HepG2 (cell line): Measurements from ENCODE around the gene ITPRIP. TPM values are rescaled to one million over a fixed set of nuclear protein-coding genes. Genes with fewer than 3 reads are reported as not detected.

Experiments used
- CREB3 ChIP-seq: sonication (generic); formaldehyde crosslinking; IDR thresholded peaks from 2 replicates; pipeline ENCODE4 v1.5.0; 2020; ENCODE audit warnings: missing genetic modification reagents
- FOXP1 ChIP-seq, 2 experiments: fragments of 450-650 bp in 1 of 2; IDR thresholded peaks; 2 replicates each; pipeline ENCODE4 v1.6.1; 2017 to 2018; ENCODE audit warnings: antibody characterized with exemption in 1 of 2
- FUBP1 ChIP-seq: sonication (generic); formaldehyde crosslinking; IDR thresholded peaks from 2 replicates; pipeline ENCODE4 v1.5.1; 2020; ENCODE audit warnings: missing genetic modification reagents, mild to moderate bottlenecking, borderline replicate concordance
- HOMEZ ChIP-seq: IDR thresholded peaks from 2 replicates; pipeline ENCODE4 v1.6.1; 2016; ENCODE audit warnings: low read depth
- HOXA9 ChIP-seq: sonication (generic); formaldehyde crosslinking; IDR thresholded peaks from 2 replicates; pipeline ENCODE4 v1.8.1; 2022; ENCODE audit warnings: missing genetic modification reagents, mild to moderate bottlenecking, moderate library complexity, borderline replicate concordance
- KMT2B ChIP-seq: IDR thresholded peaks from 2 replicates; pipeline ENCODE4 v1.6.1; 2016; ENCODE audit warnings: missing genetic modification reagents, missing compliant biosample characterization
- MBD4 ChIP-seq: IDR thresholded peaks from 2 replicates; pipeline ENCODE4 v1.6.1; 2012; ENCODE audit warnings: low read length, inconsistent platforms, borderline replicate concordance
- MTF2 ChIP-seq: sonication (generic); formaldehyde crosslinking; IDR thresholded peaks from 2 replicates; pipeline ENCODE4 v1.5.0; 2020; ENCODE audit warnings: missing genetic modification reagents, borderline replicate concordance
- SMAD3 ChIP-seq: sonication (generic); formaldehyde crosslinking; IDR thresholded peaks from 2 replicates; pipeline ENCODE4 v1.4.0; 2020; ENCODE audit warnings: missing genetic modification reagents
- SYNCRIP ChIP-seq: fragments of 200-400 bp; formaldehyde crosslinking; IDR thresholded peaks from 2 replicates; pipeline ENCODE4 v1.6.1; 2018; ENCODE audit warnings: mild to moderate bottlenecking, low read depth, low read length; ENCODE audit not compliant: insufficient read depth
- TBX3 ChIP-seq: fragments of 450-650 bp; IDR thresholded peaks from 2 replicates; pipeline ENCODE4 v1.6.1; 2017; ENCODE audit warnings: antibody characterized with exemption, mild to moderate bottlenecking, inconsistent platforms, borderline replicate concordance
- U2AF1 ChIP-seq: fragments of 200-400 bp; formaldehyde crosslinking; optimal IDR thresholded peaks from 2 replicates; pipeline ENCODE3; 2017; ENCODE audit warnings: mild to moderate bottlenecking, low read depth, low read length
- ZBTB20 ChIP-seq: sonication (generic); formaldehyde crosslinking; IDR thresholded peaks from 2 replicates; pipeline ENCODE4 v1.8.1; 2023; ENCODE audit warnings: missing genetic modification reagents, low read depth, mild to moderate bottlenecking, borderline replicate concordance
- ZFP36 ChIP-seq: fragments of 150-350 bp; IDR thresholded peaks from 2 replicates; pipeline ENCODE4 v1.6.1; 2018; ENCODE audit warnings: borderline replicate concordance, low read length, low read depth; ENCODE audit not compliant: partially characterized antibody
- ZNF552 ChIP-seq: sonication (generic); formaldehyde crosslinking; IDR thresholded peaks from 2 replicates; pipeline ENCODE4 v1.9.0; 2022; ENCODE audit warnings: missing genetic modification reagents, mild to moderate bottlenecking, borderline replicate concordance
- ZNF607 ChIP-seq: sonication (generic); formaldehyde crosslinking; IDR thresholded peaks from 2 replicates; pipeline ENCODE4 v1.5.1; 2020; ENCODE audit warnings: missing genetic modification reagents, mild to moderate bottlenecking, borderline replicate concordance
- ZNF770 ChIP-seq: sonication (generic); formaldehyde crosslinking; IDR thresholded peaks from 2 replicates; pipeline ENCODE4 v1.5.0; 2020; ENCODE audit warnings: mild to moderate bottlenecking, missing genetic modification reagents
- ZNF781 ChIP-seq: sonication (generic); formaldehyde crosslinking; IDR thresholded peaks from 2 replicates; pipeline ENCODE4 v1.5.1; 2020; ENCODE audit warnings: borderline replicate concordance, mild to moderate bottlenecking, missing genetic modification reagents; ENCODE audit errors: not compliant biosample characterization
- ZNF792 ChIP-seq: IDR thresholded peaks from 2 replicates; pipeline ENCODE4 v1.6.1; 2016
- ZSCAN5A ChIP-seq: sonication (generic); formaldehyde crosslinking; IDR thresholded peaks from 2 replicates; pipeline ENCODE4 v1.8.0; 2022; ENCODE audit warnings: mild to moderate bottlenecking, missing genetic modification reagents, borderline replicate concordance
- polyA plus RNA-seq, 8 experiments: library from polyadenylated mRNA; depleted of rRNA in 3 of 8; stranded (reverse) in 7 of 8; unstranded in 1 of 8; fragments of >200 nt; fragmentation: Illumina TruSeq in 4 of 8; extraction: Trizol in 4 of 8; gene quantifications; 2 replicates each; pipeline versions ENCODE4 v1.2.1 to v1.2.3, GENCODE V29; 2011 to 2016; ENCODE audit warnings: low read depth in 4 of 8, missing spikeins in 1 of 8, mixed read lengths in 1 of 8; ENCODE audit not compliant: insufficient read depth in 1 of 8
- total RNA-seq, 5 experiments: library from RNA; depleted of rRNA; stranded (reverse); fragments of >200 nt; fragmentation: Illumina TruSeq; extraction: Trizol; gene quantifications; 2 replicates each; pipeline ENCODE4 v1.2.3, GENCODE V29; 2016; ENCODE audit warnings: low read depth in 1 of 5

The ITPRIP gene
- total and polyA plus RNA-seq, 2 of the 13 experiments (the other 11 are each of a cell fraction or from before 2014, with no cell fraction given), result 1.00 to 2.8 TPM

- TF ChIP-seq HOMEZ, result no peak
- no peak for TF ChIP-seq MTF2 (CRISPR knock-in tag)
- TF ChIP-seq ZNF552 (CRISPR knock-in tag), result no peak
- no peak for TF ChIP-seq TBX3
- no peak for TF ChIP-seq SYNCRIP
- no peak for TF ChIP-seq ZNF792
- TF ChIP-seq U2AF1, result no peak
- TF ChIP-seq FUBP1 (CRISPR knock-in tag), result no peak
- TF ChIP-seq ZNF607 (CRISPR knock-in tag), result no peak
- TF ChIP-seq SMAD3 (CRISPR knock-in tag), result no peak
- no peak for TF ChIP-seq KMT2B (CRISPR knock-in tag)
- TF ChIP-seq FOXP1 (IDR thresholded peaks at IDR 0.05), result no peak
- TF ChIP-seq FOXP1 (CRISPR knock-in tag; IDR thresholded peaks at IDR 0.05), result no peak
- TF ChIP-seq ZNF781 (CRISPR knock-in tag), result no peak
- TF ChIP-seq MBD4, result no peak
- TF ChIP-seq ZSCAN5A, result no peak
- TF ChIP-seq CREB3 (CRISPR knock-in tag), result no peak
- no peak for TF ChIP-seq ZBTB20 (CRISPR knock-in tag)
- TF ChIP-seq HOXA9 (CRISPR knock-in tag), result no peak
- TF ChIP-seq ZNF770, result no peak
- TF ChIP-seq ZFP36, result no peak
These were observed 63.2 kb downstream of the ITPRIP start (continued) for GRCh38 chr10:104274762-104275721.
